A549 (cell line): ENCODE measurements around the gene NPY2R. TPM values are rescaled to one million over a fixed set of nuclear protein-coding genes. Genes with fewer than 3 reads are reported as not detected.

Source experiments
- ATAC-seq, 2 experiments: fragments of 200-7000 bp in 1 of 2; fragments of >200 bp in 1 of 2; cut with Nextera tagmentation in 1 of 2; cut with Tn5 transposase in 1 of 2; 3 replicates each; pipeline versions ENCODE4 v1.8.0 to v1.9.1; 2018 to 2020; ENCODE audit warnings: mild to moderate bottlenecking in 1 of 2, moderate library complexity in 1 of 2
- CTCF ChIA-PET: fragments of 300-600 bp; sonication (Branson Sonifier 250); formaldehyde crosslinking; extraction: SDS; loops from one replicate; lab custom pipeline; 2021; ENCODE audit warnings: antibody characterized with exemption, inconsistent platforms; lab: Yijun Ruan, JAX
- POLR2A ChIA-PET: fragments of 350-600 bp; formaldehyde crosslinking; extraction: SDS; loops from one replicate; lab custom pipeline; 2021; ENCODE audit warnings: antibody characterized with exemption, inconsistent platforms; lab: Yijun Ruan, JAX
- DNase-seq, 2 experiments: peaks; one replicate each; pipeline versions ENCODE4 v3.0.0 to v3.0.0-alpha.2; 2011 to 2016; ENCODE audit warnings: low read depth in 1 of 2, low spot score in 1 of 2
- FAIRE-seq: peaks from 2 replicates; lab custom pipeline; 2011; peaks lifted over from hg19 to GRCh38; lab: Jason Lieb, UNC
- H3K27ac ChIP-seq, 2 experiments: fragments of >200 bp; sonication (Bioruptor Twin); formaldehyde crosslinking; 3 replicates each; pipeline ENCODE4 v1.5.1; 2016 to 2017
- H3K4me1 ChIP-seq: fragments of >200 bp; sonication (Bioruptor Twin); formaldehyde crosslinking; 3 replicates; pipeline ENCODE4 v1.6.1; 2016
- H3K4me2 ChIP-seq: fragments of >200 bp; sonication (Bioruptor Twin); formaldehyde crosslinking; 3 replicates; pipeline ENCODE4 v1.6.1; 2016
- H3K4me3 ChIP-seq: fragments of >200 bp; sonication (Bioruptor Twin); formaldehyde crosslinking; 3 replicates; pipeline ENCODE4 v1.5.1; 2016
- H3K9me3 ChIP-seq: fragments of >200 bp; sonication (Bioruptor Twin); formaldehyde crosslinking; 3 replicates; pipeline ENCODE4 v1.6.1; 2016
- CBX2 ChIP-seq: fragments of 200-600 bp; sonication (generic); IDR thresholded peaks from 2 replicates; pipeline ENCODE4 v1.6.1; 2016; ENCODE audit warnings: low read depth, mild to moderate bottlenecking, borderline replicate concordance
- CHD2 ChIP-seq: fragments of 150-350 bp; IDR thresholded peaks from 2 replicates; pipeline ENCODE4 v1.6.1; 2014; ENCODE audit warnings: low read length; ENCODE audit not compliant: partially characterized antibody
- CTCF ChIP-seq: fragments of >200 bp; sonication (Bioruptor Twin); formaldehyde crosslinking; IDR thresholded peaks from 3 replicates; pipeline ENCODE4 v1.5.1; 2016
- EP300 ChIP-seq, 2 experiments: fragments of >200 bp; sonication (Bioruptor Twin); formaldehyde crosslinking; IDR thresholded peaks; 2 replicates in 1 of 2; 3 replicates in 1 of 2; pipeline ENCODE4 v1.6.1; 2016 to 2017
- ESRRA ChIP-seq: fragments of 150-350 bp; IDR thresholded peaks from 2 replicates; pipeline ENCODE4 v1.6.1; 2014; ENCODE audit warnings: mild to moderate bottlenecking, low read length, borderline replicate concordance
- FOSB ChIP-seq: fragments of 250-450 bp; sonication (Bioruptor Pico); IDR thresholded peaks from 2 replicates; pipeline ENCODE4 v1.5.0; 2020; ENCODE audit warnings: mild to moderate bottlenecking, moderate library complexity
- FOXS1 ChIP-seq: fragments of 250-450 bp; sonication (Bioruptor Pico); IDR thresholded peaks from 2 replicates; pipeline ENCODE4 v1.5.0; 2020; ENCODE audit warnings: mild to moderate bottlenecking, moderate library complexity
- HDAC2 ChIP-seq: fragments of 200-600 bp; sonication (generic); IDR thresholded peaks from 2 replicates; pipeline ENCODE4 v1.6.1; 2016
- HES2 ChIP-seq: fragments of >200 bp; sonication (Bioruptor Twin); formaldehyde crosslinking; IDR thresholded peaks from 2 replicates; pipeline ENCODE4 v1.6.1; 2016
- HEYL ChIP-seq: fragments of 250-450 bp; sonication (Bioruptor Pico); IDR thresholded peaks from 2 replicates; pipeline ENCODE4 v1.8.0; 2021; ENCODE audit warnings: mild to moderate bottlenecking, moderate library complexity
- HOXA7 ChIP-seq: fragments of 250-450 bp; sonication (Bioruptor Pico); IDR thresholded peaks from 2 replicates; pipeline ENCODE4 v1.5.0; 2020; ENCODE audit warnings: mild to moderate bottlenecking, moderate library complexity
- HOXB13 ChIP-seq: fragments of 250-450 bp; sonication (Bioruptor Pico); IDR thresholded peaks from 2 replicates; pipeline ENCODE4 v1.5.0; 2020; ENCODE audit warnings: low read depth, mild to moderate bottlenecking, moderate library complexity
- HOXB5 ChIP-seq: fragments of 250-450 bp; sonication (Bioruptor Pico); IDR thresholded peaks from 2 replicates; pipeline ENCODE4 v1.5.0; 2020; ENCODE audit warnings: mild to moderate bottlenecking, moderate library complexity
- KDM1A ChIP-seq: fragments of 200-600 bp; sonication (generic); IDR thresholded peaks from 2 replicates; pipeline ENCODE4 v1.6.1; 2016; ENCODE audit warnings: low read depth, mild to moderate bottlenecking
- MAFK ChIP-seq: fragments of 450-650 bp; IDR thresholded peaks from 2 replicates; pipeline ENCODE4 v1.6.1; 2014; ENCODE audit not compliant: partially characterized antibody
- MAZ ChIP-seq: fragments of 150-350 bp; IDR thresholded peaks from 2 replicates; pipeline ENCODE4 v1.6.1; 2014; ENCODE audit warnings: antibody characterized with exemption, low read depth, low read length, borderline replicate concordance
- MYC ChIP-seq: IDR thresholded peaks from 2 replicates; pipeline ENCODE4 v1.6.1; 2012; ENCODE audit warnings: mild to moderate bottlenecking, inconsistent platforms, low read length, improper control_type of control experiment, borderline replicate concordance
- NFE2L2 ChIP-seq: fragments of 150-350 bp; conservative IDR thresholded peaks from 2 replicates; pipeline ENCODE4 v1.6.1; 2014; ENCODE audit warnings: low read length
- NPAS2 ChIP-seq: fragments of 250-450 bp; sonication (Bioruptor Pico); IDR thresholded peaks from 2 replicates; pipeline ENCODE4 v1.8.0; 2022; ENCODE audit warnings: mild to moderate bottlenecking, moderate library complexity, borderline replicate concordance
- NR3C1 ChIP-seq: fragments of >200 bp; sonication (Bioruptor Twin); formaldehyde crosslinking; IDR thresholded peaks from 3 replicates; pipeline ENCODE4 v1.6.1; 2017
- PHF8 ChIP-seq: fragments of 200-600 bp; sonication (generic); IDR thresholded peaks from 2 replicates; pipeline ENCODE4 v1.6.1; 2016; ENCODE audit warnings: low read depth, mild to moderate bottlenecking, antibody characterized with exemption, moderate library complexity, borderline replicate concordance
- RAD21 ChIP-seq, 2 experiments: fragments of >200 bp in 1 of 2; sonication (Bioruptor Twin) in 1 of 2; formaldehyde crosslinking in 1 of 2; IDR thresholded peaks in 1 of 2; conservative IDR thresholded peaks in 1 of 2; 2 replicates in 1 of 2; 3 replicates in 1 of 2; pipeline ENCODE4 v1.6.1; 2012 to 2018; ENCODE audit warnings: inconsistent platforms in 1 of 2
- REST ChIP-seq: fragments of 200-600 bp; sonication (generic); IDR thresholded peaks from 2 replicates; pipeline ENCODE4 v1.6.1; 2016; ENCODE audit warnings: antibody characterized with exemption, mild to moderate bottlenecking, moderate library complexity
- SMC3 ChIP-seq: fragments of >200 bp; sonication (Bioruptor Twin); formaldehyde crosslinking; IDR thresholded peaks from 3 replicates; pipeline ENCODE4 v1.6.1; 2018; ENCODE audit warnings: inconsistent platforms
- SREBF2 ChIP-seq: fragments of 450-650 bp; IDR thresholded peaks from 2 replicates; pipeline ENCODE4 v1.6.1; 2014; ENCODE audit warnings: mild to moderate bottlenecking, moderate library complexity
- TFCP2L1 ChIP-seq: fragments of 250-450 bp; sonication (Bioruptor Pico); IDR thresholded peaks from 2 replicates; pipeline ENCODE4 v1.5.0; 2021; ENCODE audit warnings: mild to moderate bottlenecking
- USF2 ChIP-seq: fragments of 450-650 bp; IDR thresholded peaks from 2 replicates; pipeline ENCODE4 v1.6.1; 2014; ENCODE audit warnings: antibody characterized with exemption
- ZNF302 ChIP-seq: fragments of 250-450 bp; sonication (Bioruptor Pico); IDR thresholded peaks from 2 replicates; pipeline ENCODE4 v1.9.0; 2021; ENCODE audit warnings: inconsistent platforms, mild to moderate bottlenecking, moderate library complexity
- ZSCAN20 ChIP-seq: fragments of 250-450 bp; sonication (Bioruptor Pico); IDR thresholded peaks from 2 replicates; pipeline ENCODE4 v1.8.0; 2022; ENCODE audit warnings: mild to moderate bottlenecking, moderate library complexity
- WGBS: methylation state at CpG from one replicate; pipeline ENCODE4 v1.1.6; 2017; ENCODE audit errors: missing lambda C conversion rate; 5-methylcytosine and 5-hydroxymethylcytosine counted together
- polyA plus RNA-seq, 4 experiments: library from polyadenylated mRNA; depleted of rRNA in 3 of 4; stranded (reverse); fragments of >200 nt; fragmentation: RNase III in 1 of 4; extraction: RNeasy Plus Mini Kit Qiagen cat#74134 plus additional on column Dnase treatment in 1 of 4; gene quantifications; 2 replicates in 3 of 4; 3 replicates in 1 of 4; pipeline ENCODE4 v1.2.3, GENCODE V29; 2011 to 2017

Gene NPY2R
- polyA plus RNA-seq, 2 of the 4 experiments (the other 2 are of a cell fraction) = 0.05 to 0.26 TPM

GRCh38 chr4:155227131-155227530, 18.7 kb downstream of the NPY2R start:
- Histone ChIP-seq H3K4me1 (no peaks in the 10 kb centered on the region), H3K9me3 (no peaks in the 10 kb centered on the region), H3K27ac (no peak overlapping the region), H3K4me2 (no peak overlapping the region), H3K4me3 (no peak overlapping the region)
- FAIRE-seq (no peak), DNase-seq (no peak), ATAC-seq (no peak)
- POLR2A ChIA-PET = no interaction called here
- TF ChIP-seq CBX2 = no peak
- 15% methylated on average over 2 of the region's 2 CpGs for WGBS
- CTCF ChIA-PET = no interaction called here

- Histone ChIP-seq H3K4me2 (no peak overlapping the region), H3K27ac (no peak overlapping the region), H3K4me3 (no peak overlapping the region), H3K9me3 (no peaks in the 10 kb centered on the region), H3K4me1 (no peaks in the 10 kb centered on the region)
- FAIRE-seq (no peak), ATAC-seq (no peak), DNase-seq (no peak)
- ChIA-PET POLR2A (no interaction called here), CTCF (no interaction called here)
- TF ChIP-seq ZNF302 (CRISPR knock-in tag) (no peak), MYC (no peak), KDM1A (no peak), HOXB5 (CRISPR knock-in tag) (no peak), MAZ (no peak)
These were observed 20.3 kb downstream of the NPY2R start for GRCh38 chr4:155228713-155229112.

GRCh38 chr4:155232432-155232831, 24.0 kb downstream of the NPY2R start:
- FAIRE-seq (no peak), DNase-seq (no peak), ATAC-seq (no peak)
- CTCF ChIA-PET = no interaction called here
- no peak overlapping the region for H3K4me3 ChIP-seq
- H3K4me1 ChIP-seq = no peaks in the 10 kb centered on the region
- H3K27ac ChIP-seq = no peak overlapping the region
- POLR2A ChIA-PET = no interaction called here
- no peaks in the 10 kb centered on the region for H3K9me3 ChIP-seq
- no peak for TF ChIP-seq PHF8
- TF ChIP-seq, all 56 proteins: peak for 0
- no peak overlapping the region for H3K4me2 ChIP-seq

GRCh38 chr4:155234206-155234605, 25.8 kb downstream of the NPY2R start:
- no peak for ATAC-seq
- no peak for DNase-seq

GRCh38 chr4:155237567-155237966, 29.1 kb downstream of the NPY2R start:
- POLR2A ChIA-PET = no interaction called here
- no peak for FAIRE-seq
- TF ChIP-seq ESRRA = no peak
- TF ChIP-seq SMC3 = no peak
- no peak for TF ChIP-seq HOXB13 (CRISPR knock-in tag)
- no peak for TF ChIP-seq MAZ
- no peak for TF ChIP-seq CTCF
- no peak for TF ChIP-seq REST
- TF ChIP-seq FOXS1 (CRISPR knock-in tag) = no peak
- TF ChIP-seq ZSCAN20 (CRISPR knock-in tag) = no peak
- TF ChIP-seq TFCP2L1 = no peak
- no peak for TF ChIP-seq USF2

More at GRCh38 chr4:155234206-155234605, 25.8 kb downstream of the NPY2R start:
- POLR2A ChIA-PET = no interaction called here
- CTCF ChIA-PET = interaction anchor here (0.9 kb wide), 1 partner anchor 120 kb away, joined by 3 read pairs; no protein-coding TSS in a partner anchor
- Histone ChIP-seq H3K27ac (no peak overlapping the region), H3K9me3 (no peaks in the 10 kb centered on the region), H3K4me3 (no peak overlapping the region), H3K4me1 (no peaks in the 10 kb centered on the region), H3K4me2 (no peak overlapping the region)
- 20% methylated on average over 1 of the region's 1 CpG for WGBS
- TF ChIP-seq MAFK (no peak), NR3C1 (no peak), HES2 (no peak), NFE2L2 (no peak), EP300 (IDR thresholded peaks at IDR 0.05) (no peak), SREBF2 (no peak), HDAC2 (no peak), ZSCAN20 (CRISPR knock-in tag) (no peak), HEYL (CRISPR knock-in tag) (no peak), CHD2 (no peak), HOXA7 (CRISPR knock-in tag) (no peak), HOXB13 (CRISPR knock-in tag) (no peak), PHF8 (no peak), FOSB (CRISPR knock-in tag) (no peak), NPAS2 (CRISPR knock-in tag) (no peak), KDM1A (no peak), RAD21 (conservative IDR thresholded peaks at IDR 0.05 in 1 of 2, IDR thresholded peaks at IDR 0.05 in 1 of 2) (no peak)
- no peak for FAIRE-seq

More at GRCh38 chr4:155237567-155237966, 29.1 kb downstream of the NPY2R start:
- WGBS = 24% methylated on average over 1 of the region's 1 CpG
- DNase-seq (no peak), ATAC-seq (no peak)
- CTCF ChIA-PET = no interaction called here
- no peak overlapping the region for H3K4me3 ChIP-seq
- no peak overlapping the region for H3K4me2 ChIP-seq
- no peaks in the 10 kb centered on the region for H3K4me1 ChIP-seq
- H3K9me3 ChIP-seq = no peaks in the 10 kb centered on the region
- H3K27ac ChIP-seq = no peak overlapping the region
